HepG2 (cell line): ENCODE results near the gene ARFGAP2. TPM values are rescaled to one million over a fixed set of nuclear protein-coding genes. Genes with fewer than 3 reads are reported as not detected.
A peak's percentile ranks its signal among the peaks of the same experiment; 100 is the strongest.

Experiments used
- ARNT2 ChIP-seq: sonication (generic); formaldehyde crosslinking; IDR thresholded peaks from 2 replicates; pipeline ENCODE4 v1.8.0; 2022; ENCODE audit warnings: mild to moderate bottlenecking, low read depth, missing genetic modification reagents, moderate library complexity
- ATF2 ChIP-seq: sonication (generic); formaldehyde crosslinking; IDR thresholded peaks from 2 replicates; pipeline ENCODE4 v1.4.0; 2020; ENCODE audit warnings: missing genetic modification reagents
- CHD4 ChIP-seq: fragments of 200-600 bp; sonication (generic); IDR thresholded peaks from 2 replicates; pipeline ENCODE4 v1.7.0; 2017; ENCODE audit warnings: mild to moderate bottlenecking, low read length, borderline replicate concordance
- CREM ChIP-seq, 2 experiments: sonication (generic) in 1 of 2; formaldehyde crosslinking in 1 of 2; IDR thresholded peaks; 2 replicates each; pipeline versions ENCODE4 v1.4.0 to v1.6.1; 2016 to 2020; ENCODE audit warnings: antibody characterized with exemption in 1 of 2, mild to moderate bottlenecking in 1 of 2, missing genetic modification reagents in 1 of 2
- DPF2 ChIP-seq: sonication (generic); formaldehyde crosslinking; IDR thresholded peaks from 2 replicates; pipeline ENCODE4 v1.4.0; 2020; ENCODE audit warnings: mild to moderate bottlenecking, low read depth, missing genetic modification reagents, borderline replicate concordance
- ELF4 ChIP-seq: sonication (generic); formaldehyde crosslinking; IDR thresholded peaks from 2 replicates; pipeline ENCODE4 v1.5.0; 2020; ENCODE audit warnings: missing genetic modification reagents, mild to moderate bottlenecking, moderate library complexity, borderline replicate concordance
- IKZF5 ChIP-seq: IDR thresholded peaks from 2 replicates; pipeline ENCODE4 v1.6.1; 2018; ENCODE audit warnings: missing genetic modification reagents, mild to moderate bottlenecking, missing compliant biosample characterization
- IRF9 ChIP-seq: sonication (generic); formaldehyde crosslinking; IDR thresholded peaks from 2 replicates; pipeline ENCODE4 v1.8.0; 2022; ENCODE audit warnings: missing genetic modification reagents, mild to moderate bottlenecking, borderline replicate concordance
- KDM1A ChIP-seq: IDR thresholded peaks from 2 replicates; pipeline ENCODE4 v1.6.1; 2016; ENCODE audit warnings: missing compliant biosample characterization
- KDM3A ChIP-seq: IDR thresholded peaks from 2 replicates; pipeline ENCODE4 v1.6.1; 2018; ENCODE audit warnings: low read depth, missing compliant biosample characterization
- MIER3 ChIP-seq: IDR thresholded peaks from 2 replicates; pipeline ENCODE4 v1.6.1; 2016; ENCODE audit warnings: missing compliant biosample characterization, borderline replicate concordance
- TBX3 ChIP-seq: fragments of 450-650 bp; IDR thresholded peaks from 2 replicates; pipeline ENCODE4 v1.6.1; 2017; ENCODE audit warnings: antibody characterized with exemption, mild to moderate bottlenecking, inconsistent platforms, borderline replicate concordance
- ZEB1 ChIP-seq: IDR thresholded peaks from 2 replicates; pipeline ENCODE4 v1.6.1; 2012; ENCODE audit warnings: mild to moderate bottlenecking, low read depth, inconsistent platforms; ENCODE audit not compliant: insufficient replicate concordance
- ZNF281 ChIP-seq: sonication (generic); formaldehyde crosslinking; IDR thresholded peaks from 2 replicates; pipeline ENCODE4 v1.4.0; 2020; ENCODE audit warnings: missing genetic modification reagents, borderline replicate concordance
- ZNF484 ChIP-seq: sonication (generic); formaldehyde crosslinking; IDR thresholded peaks from 2 replicates; pipeline ENCODE4 v1.5.1; 2020; ENCODE audit warnings: mild to moderate bottlenecking, low read depth, missing genetic modification reagents, borderline replicate concordance
- ZNF503 ChIP-seq: sonication (generic); formaldehyde crosslinking; IDR thresholded peaks from 2 replicates; pipeline ENCODE4 v1.4.0; 2020; ENCODE audit warnings: missing genetic modification reagents
- ZNF639 ChIP-seq: conservative IDR thresholded peaks from 2 replicates; pipeline ENCODE4 v1.6.1; 2018; ENCODE audit warnings: missing genetic modification reagents
- polyA plus RNA-seq, 8 experiments: library from polyadenylated mRNA; depleted of rRNA in 3 of 8; stranded (reverse) in 7 of 8; unstranded in 1 of 8; fragments of >200 nt; fragmentation: Illumina TruSeq in 4 of 8; extraction: Trizol in 4 of 8; gene quantifications; 2 replicates each; pipeline versions ENCODE4 v1.2.1 to v1.2.3, GENCODE V29; 2011 to 2016; ENCODE audit warnings: low read depth in 4 of 8, missing spikeins in 1 of 8, mixed read lengths in 1 of 8; ENCODE audit not compliant: insufficient read depth in 1 of 8
- total RNA-seq, 5 experiments: library from RNA; depleted of rRNA; stranded (reverse); fragments of >200 nt; fragmentation: Illumina TruSeq; extraction: Trizol; gene quantifications; 2 replicates each; pipeline ENCODE4 v1.2.3, GENCODE V29; 2016; ENCODE audit warnings: low read depth in 1 of 5

The ARFGAP2 gene
- total and polyA plus RNA-seq, 2 of the 13 experiments (the other 11 are each of a cell fraction or from before 2014, with no cell fraction given): 32.3 to 75.3 TPM

GRCh38 chr11:47189100-47189834, 12.6 kb upstream of the ARFGAP2 start (continued):
- TF ChIP-seq CHD4: no peak
- peak; percentile 79 for TF ChIP-seq IKZF5 (CRISPR knock-in tag)
- peak; percentile 96 for TF ChIP-seq ATF2 (CRISPR knock-in tag)
- TF ChIP-seq IRF9 (CRISPR knock-in tag): peak; percentile 49; the same call in 1 of the 2 replicates
- TF ChIP-seq TBX3: peak; percentile 50; the same call in 1 of the 2 replicates
- peak; percentile 62 for TF ChIP-seq ARNT2 (CRISPR knock-in tag)
- 0 out of 2 replicates have a peak, but pooled peaks have one; percentile 20 for TF ChIP-seq KDM3A
- TF ChIP-seq ZNF503 (CRISPR knock-in tag): 0 out of 2 replicates have a peak, but pooled peaks have one; percentile 54
- TF ChIP-seq ZNF281 (CRISPR knock-in tag): peak; percentile 63; the same call in 1 of the 2 replicates
- peak; percentile 74 for TF ChIP-seq ZEB1
- no peak for TF ChIP-seq ZNF639
- peak; percentile 96 for TF ChIP-seq DPF2
- no peak for TF ChIP-seq ELF4
- no peak for TF ChIP-seq ZNF484 (CRISPR knock-in tag)
- TF ChIP-seq KDM1A (CRISPR knock-in tag): peak; percentile 70; the same call in 1 of the 2 replicates
- TF ChIP-seq CREM (IDR thresholded peaks at IDR 0.05): peak; percentile 73; the same call in 1 of the 2 replicates
- TF ChIP-seq CREM (CRISPR knock-in tag; IDR thresholded peaks at IDR 0.05): no peak
- peak; percentile 88; the same call in 1 of the 2 replicates for TF ChIP-seq MIER3 (CRISPR knock-in tag)
